Activated naive CD4-positive, alpha-beta T cell treated with Interleukin-2 at 50 U/mL for 16 hours (primary cell): ENCODE data around the gene DDOST.

Source experiments
- DNase-seq: peaks from one replicate; pipeline ENCODE4 v3.0.0-alpha.2; 2020

Gene DDOST

GRCh38 chr1:20661207-20662109 lies at the start of gene DDOST:
DDOST (minus strand) TSS chr1:20661369; CDS start chr1:20661350, 19 bp downstream.
- peak; percentile 96 for DNase-seq

DNA sequence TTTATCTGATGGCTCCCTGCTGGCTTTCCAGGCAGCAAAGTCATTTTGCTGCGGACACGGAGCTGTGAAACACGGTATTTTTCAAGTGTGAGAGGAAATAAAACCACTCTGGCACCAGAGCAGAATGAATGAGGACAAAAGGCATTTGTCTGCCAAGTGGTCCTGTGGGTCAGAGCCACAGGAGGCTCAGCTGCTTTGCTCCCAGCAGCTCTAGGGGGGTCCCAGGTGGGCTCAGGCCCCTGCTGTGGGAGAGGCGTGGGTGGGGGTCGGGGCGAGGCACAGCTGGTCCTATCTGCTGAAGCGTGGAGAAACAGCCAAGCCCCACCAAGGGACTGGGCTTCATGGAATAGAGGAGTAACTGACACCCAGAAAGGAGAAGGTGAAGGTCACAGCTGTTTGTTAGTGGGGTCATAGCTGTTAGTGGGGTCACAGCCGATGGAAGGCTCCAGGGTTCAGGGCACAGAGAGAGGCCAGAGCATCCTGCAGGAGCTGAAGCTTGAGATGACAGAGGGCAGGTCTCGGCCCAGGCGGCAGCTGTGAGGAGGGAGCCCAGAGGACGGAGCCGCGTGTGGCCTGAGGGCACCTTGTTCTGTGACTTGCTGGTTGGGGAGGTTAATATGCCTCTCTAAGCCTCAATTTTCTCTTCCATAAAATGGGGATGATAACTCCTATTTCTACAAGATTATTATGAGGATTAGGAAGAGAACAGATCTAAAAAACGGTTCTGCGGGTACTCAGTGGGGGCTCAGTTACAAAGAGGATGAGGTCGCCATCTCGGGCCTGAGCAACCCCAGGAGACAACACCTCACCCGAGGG lies 49.5 kb upstream of the DDOST start:
- DNase-seq: no peak

DNA sequence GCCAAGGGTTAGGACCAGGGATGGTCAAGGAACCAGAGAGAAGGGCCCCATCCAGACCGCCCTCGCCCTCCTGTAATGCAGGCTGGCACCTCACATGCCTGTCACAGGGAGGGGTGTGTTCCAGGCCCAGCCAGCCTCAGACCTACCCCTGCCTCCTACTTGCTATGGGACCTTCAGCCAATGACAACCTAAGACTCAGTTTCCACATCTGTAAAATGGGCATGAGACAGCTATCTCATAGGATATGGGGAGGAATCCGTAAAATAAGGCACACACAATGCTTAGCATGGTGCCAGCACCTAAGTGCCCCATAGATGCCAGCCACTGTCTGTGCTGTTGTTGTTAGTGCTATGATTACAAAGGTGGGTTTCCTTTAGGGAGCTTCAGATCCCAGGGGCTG lies 48.7 kb upstream of the DDOST start:
- DNase-seq: no peak

GRCh38 chr1:20708891-20709290 lies 47.7 kb upstream of the DDOST start:
- no peak for DNase-seq

DNA sequence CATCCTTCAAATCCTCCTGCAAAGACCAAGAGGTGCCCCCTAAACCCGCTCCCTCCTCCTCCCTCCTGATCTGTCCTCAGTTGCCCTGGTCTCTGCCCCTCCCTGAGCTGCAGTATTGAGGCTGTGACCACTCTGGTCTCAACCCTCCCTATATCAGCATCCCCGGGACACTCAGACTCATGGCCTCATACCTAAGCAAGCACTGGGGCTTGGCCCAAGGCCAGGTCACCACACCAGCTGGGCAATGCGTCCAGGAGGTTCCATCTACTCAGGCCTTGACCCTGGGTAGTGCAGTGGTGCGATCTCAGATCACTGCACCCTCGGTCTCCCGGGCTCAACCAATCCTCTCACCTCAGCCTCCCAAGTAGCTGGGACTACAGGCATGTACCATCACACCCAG lies 46.9 kb upstream of the DDOST start:
- DNase-seq: no peak

- DNase-seq: no peak
These were observed 45.7 kb upstream of the DDOST start for GRCh38 chr1:20706841-20707240.

DNA sequence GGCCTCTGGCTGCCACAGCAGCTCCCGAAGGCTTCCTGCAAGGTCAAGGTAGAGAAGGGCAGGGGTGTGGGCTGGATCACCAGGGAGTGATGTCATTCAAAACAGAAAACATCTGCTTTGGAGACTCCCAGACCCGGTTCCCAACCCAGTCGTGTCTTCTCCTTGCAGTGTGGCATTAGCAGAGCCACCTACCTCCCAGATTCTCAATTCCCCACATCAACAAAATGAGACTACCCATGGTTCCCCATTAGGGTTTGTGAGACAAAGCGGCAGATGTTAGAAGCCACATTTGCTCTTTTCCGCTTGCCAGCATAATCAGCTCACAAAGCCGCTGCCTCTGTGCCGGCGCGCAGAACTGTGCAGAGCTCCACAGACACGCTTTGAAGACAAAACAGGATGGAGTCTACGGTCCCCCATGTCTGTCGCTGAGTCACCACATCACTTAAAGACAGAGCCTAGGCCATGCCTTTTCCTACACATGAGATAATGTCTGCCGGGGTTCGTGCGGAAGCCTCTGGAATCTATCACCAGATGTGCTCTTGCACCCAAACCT lies 44.1 kb upstream of the DDOST start:
- DNase-seq: no peak

DNA sequence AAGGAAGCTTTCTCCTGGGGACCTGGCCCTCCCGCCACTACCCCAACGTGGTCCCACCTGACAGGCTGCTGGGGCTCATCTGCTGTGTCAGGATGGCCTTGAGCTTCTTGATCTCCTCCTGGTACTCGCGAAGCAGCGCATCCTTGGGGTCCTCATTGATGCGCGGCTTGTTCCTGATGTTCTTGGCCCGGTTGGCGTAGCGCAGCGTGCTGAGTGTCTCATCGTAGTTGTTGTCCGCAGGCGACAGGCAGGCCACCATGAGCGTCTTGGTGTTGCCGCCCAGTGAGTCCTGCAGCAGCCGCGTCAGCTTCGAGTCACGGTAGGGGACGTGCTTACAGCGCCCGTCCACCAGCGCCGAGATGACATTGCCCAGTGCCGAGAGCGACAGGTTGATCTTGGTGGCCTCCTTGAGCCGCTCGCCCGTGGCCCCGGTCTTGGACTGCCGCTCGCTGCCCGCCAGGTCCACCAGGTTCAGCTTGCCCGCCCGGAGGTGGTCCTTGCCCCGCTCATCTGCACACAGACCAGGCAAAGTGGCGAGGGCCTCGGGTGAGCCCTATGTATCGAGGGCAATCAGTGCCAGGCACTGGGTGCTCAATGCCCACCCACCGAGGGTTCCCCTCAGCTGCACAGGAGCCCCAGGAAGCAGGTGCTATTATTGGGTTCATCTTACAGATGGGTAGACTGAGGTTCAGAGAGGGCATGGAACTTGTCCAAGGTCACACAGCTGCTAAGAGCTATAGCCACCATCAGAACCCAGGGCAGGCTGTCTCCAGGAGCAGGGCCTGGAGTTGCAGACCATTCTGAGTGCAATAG lies 43.4 kb upstream of the DDOST start:
- DNase-seq: no peak

- DNase-seq: no peak
These were observed 42.1 kb upstream of the DDOST start for GRCh38 chr1:20703124-20703756.

DNA sequence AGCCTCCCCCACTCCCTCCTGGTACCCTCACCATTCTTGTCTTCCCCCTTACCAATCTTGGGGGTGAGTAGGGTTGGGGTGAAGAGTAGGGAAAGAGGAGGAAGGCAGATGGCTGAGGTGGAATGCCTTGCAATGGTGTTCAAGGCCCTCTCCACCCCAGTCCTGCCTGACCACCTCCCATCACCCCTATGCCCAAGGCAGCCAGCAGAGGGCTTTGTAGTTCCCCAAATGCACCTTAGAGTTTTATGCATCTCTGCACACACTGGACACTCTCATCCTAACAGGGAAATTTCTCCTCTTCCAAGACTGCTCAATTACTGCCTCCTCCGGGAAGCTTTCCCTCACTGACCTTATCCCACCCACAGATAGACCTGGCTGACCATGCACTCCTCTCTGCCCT lies 41.2 kb upstream of the DDOST start:
- DNase-seq: no peak

DNA sequence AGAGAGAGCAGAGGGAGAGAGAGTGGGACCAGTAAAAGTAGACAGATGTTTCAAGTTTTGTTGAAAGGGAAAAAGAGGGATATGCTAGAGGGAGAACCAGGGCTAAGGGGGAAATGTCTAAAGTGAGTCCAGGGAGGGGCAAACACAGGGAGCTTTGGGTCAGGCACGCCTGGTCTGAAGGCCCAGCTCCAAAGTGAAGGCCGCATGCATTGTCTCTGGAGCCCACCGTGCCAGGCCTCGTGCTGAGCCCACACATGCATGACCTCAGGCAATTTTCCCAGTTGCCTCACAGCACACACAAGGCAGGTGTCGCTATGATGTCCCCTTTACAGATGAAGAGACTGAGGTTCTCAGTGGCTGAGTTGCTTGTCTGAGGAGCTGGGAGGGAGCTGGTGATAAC lies 40.7 kb upstream of the DDOST start:
- DNase-seq: no peak

DNA sequence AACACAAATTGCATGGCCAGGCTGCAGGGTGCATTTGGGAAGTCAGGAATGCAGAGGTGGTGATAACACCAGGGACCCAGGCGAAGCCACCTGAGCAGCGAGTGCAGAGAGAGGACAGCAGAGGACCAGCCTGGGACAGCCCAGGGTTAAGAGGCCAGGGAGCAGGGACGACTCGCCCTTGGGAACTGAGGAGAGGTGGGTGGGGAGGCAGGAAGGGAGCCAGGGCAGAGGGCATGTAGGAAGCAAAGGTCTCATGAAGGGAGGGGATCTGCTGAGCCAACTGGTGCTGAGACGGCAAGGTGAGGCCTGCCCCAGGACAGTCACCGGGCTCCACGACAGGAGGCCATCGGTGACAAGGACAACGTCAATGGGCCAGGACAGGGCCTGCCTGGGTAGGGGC lies 40.3 kb upstream of the DDOST start:
- DNase-seq: no peak

- no peak for DNase-seq
These were observed 39.6 kb upstream of the DDOST start for GRCh38 chr1:20700636-20701215.

GRCh38 chr1:20699558-20699957 lies 38.4 kb upstream of the DDOST start:
- DNase-seq: no peak

DNA sequence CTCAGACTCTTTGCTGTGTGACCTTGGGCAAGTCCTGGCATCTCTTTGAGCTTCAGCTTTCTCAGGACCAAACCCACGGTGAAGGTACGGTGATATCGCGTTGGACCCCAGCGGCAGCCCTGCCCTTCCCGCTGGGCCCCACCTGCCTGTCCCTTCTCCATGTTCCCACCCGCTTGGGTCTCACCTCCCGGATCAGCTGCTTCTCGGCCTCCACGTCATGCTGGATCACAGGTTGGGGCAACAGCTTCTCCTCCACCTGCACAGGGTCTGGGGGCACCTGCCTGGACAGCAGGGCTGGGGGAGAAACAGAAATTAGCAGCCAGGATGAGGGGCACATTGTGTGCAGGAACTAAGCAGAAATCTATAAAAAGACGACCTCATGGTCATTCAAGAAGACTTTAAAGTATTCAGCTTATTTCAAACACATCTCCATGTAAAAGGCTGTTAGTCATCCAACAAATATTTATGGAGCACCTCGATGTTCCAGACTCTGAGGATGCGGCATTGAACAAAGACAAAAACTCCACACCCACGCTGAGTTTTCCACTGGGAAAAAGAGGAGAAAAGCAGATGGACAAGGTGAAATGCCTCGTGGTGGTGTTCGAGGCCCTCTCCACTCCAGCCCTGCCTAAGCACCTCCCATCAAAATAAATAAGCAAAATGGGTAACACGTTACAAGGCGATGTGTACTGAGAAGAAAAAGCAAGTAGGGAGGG lies 37.2 kb upstream of the DDOST start:
- DNase-seq: no peak

DNA sequence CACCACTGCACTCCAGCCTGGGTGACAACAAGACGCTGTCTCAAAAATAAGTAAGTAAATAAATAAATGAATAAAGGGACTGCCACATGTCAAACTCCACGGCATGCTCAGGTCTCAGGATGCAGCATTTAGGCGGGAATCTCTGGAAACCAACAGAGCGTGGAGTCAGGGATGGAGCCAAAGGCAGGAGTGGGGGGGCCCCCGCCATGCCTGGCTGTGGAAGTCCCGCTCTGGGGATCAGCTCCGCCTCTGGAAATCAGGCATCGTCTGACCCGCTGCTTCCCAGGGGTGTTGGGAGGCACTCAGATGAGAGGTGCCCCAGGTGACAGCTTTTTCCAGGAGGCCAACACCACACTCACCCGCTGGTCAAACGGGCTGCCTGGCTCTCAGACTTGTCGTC lies 36.4 kb upstream of the DDOST start:
- DNase-seq: no peak

DNA sequence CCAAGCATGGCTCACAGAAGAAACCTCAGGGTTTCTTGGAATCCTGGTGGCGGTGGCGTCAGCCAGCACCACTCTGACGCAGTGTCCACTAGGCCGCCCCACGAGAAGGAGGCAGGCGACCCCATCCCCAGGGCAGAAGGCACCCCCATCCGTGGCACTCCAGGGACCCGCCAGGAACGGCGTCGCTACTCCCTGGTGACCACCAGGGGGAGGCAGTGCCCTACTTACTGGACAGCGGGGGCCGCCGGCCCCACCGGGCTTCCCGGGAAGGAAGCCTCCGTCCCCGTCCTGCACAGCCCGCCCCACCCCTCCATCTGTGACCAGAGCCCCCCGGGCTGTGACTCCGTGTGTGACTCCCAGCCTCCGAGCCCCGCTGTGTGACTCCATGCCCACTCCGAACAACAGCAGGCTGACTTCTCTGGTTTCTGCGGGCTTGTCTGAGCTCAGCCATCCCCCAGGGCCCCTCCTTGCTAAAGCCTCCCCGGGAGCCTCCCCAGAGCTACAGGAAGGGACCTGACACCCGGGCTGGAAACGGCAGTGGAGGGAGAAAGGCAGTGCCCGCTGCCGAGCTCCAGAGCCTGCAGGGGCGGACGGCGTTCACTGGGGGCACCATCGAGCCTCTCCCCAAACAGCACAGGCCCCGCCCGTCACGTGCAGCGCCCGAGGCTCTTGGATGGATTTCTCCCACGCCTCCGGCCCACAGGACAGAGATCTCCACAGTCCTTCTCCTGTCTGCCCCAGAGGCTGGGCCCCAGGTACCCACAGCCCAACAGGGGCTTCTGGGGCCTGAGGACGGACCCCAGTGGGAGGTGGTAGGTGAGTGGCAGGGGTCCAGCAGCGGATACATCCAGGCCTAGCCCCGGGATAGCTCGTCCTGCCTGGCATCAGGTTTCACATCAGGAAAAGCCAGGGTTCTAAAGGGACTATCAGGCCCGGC lies 35.5 kb upstream of the DDOST start:
- peak; percentile 74 for DNase-seq

DNA sequence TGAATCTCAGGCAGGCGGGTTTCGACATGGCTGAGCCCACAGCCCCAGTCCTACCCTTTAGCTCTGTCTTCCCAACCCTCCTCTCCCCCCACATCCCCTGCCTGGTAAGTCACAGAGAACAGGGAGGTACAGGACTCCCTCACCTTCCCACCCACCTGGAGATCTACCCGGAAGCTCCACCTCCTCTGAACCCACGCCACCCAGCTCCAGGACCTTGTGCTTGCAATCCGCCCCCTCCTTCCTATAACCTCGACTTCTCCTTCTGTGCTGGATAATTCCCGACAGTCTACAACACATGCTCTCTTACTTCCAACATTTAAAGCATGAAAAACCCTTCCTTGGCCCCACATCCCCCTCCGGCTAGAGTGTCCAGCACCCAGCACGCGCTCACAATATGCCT lies 34.3 kb upstream of the DDOST start:
- no peak for DNase-seq

DNA sequence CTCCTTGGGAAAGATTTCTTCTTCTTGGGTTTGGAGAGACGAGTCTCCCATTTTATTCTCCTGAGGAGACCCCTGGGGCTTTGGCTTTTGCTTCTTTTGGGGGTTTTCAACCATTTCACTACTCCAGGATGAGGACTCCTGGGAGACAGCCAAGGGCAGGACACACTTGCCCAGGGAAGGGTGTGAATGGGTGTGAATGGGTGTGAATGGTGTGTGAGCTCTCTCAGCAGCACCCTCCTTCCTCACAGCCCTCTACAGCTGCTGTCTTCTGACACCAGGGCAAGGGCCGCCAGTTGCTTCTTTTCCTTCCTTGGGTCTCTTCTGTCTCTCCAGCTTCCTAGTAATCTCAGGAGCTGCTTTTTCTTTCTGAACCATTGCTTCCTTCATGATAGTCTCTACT lies 32.5 kb upstream of the DDOST start:
- DNase-seq: no peak

GRCh38 chr1:20691872-20692271 lies 30.7 kb upstream of the DDOST start:
- no peak for DNase-seq
